ENCODE data around the gene C11orf58.

C11orf58 gene

GRCh38 chr11:16769386-16769785, 30.9 kb downstream of the C11orf58 start:
- no peak for DNase-seq

GRCh38 chr11:16770016-16770415, 31.6 kb downstream of the C11orf58 start:
- DNase-seq: no peak

DNA sequence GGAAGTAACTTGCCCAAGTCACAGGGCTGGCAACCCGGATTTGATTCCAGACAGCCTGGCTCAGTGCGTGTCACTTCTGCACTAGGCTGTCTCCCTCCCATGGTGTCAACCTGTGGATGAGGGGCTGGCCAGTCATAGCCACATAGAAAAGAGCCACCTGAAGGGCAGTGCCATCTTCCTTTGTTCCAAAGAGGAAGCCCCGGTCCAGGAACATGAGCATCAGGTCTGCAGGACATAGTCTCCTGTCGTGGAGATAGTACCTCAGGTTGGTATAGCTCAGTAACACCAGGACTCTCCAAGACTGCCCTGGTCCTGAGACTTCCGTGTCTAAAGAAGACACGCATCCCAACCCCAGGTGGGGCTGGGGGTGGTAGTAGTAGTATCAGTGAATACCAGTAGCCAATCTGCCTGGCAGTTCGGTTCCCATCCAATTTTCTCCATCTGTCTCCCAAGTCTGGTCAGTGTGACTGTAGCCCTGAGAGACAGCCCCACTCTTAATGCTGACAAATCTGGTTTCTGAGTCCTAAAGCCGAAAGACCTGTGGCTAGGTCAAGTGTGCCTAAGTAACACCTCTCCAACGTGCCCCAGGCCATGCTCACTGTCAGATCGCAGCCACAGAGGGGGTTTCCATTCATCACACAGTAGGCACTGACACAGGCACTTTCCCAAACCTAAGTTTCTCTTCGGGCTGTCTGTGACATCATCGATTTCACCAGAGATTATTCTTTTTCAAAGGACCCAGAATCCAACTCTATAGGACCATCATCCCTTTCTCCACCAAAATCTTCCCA, 33.1 kb downstream of the C11orf58 start:
- DNase-seq: no peak

- DNase-seq: no peak
Measured at GRCh38 chr11:16772141-16772512, 33.7 kb downstream of the C11orf58 start.

DNA sequence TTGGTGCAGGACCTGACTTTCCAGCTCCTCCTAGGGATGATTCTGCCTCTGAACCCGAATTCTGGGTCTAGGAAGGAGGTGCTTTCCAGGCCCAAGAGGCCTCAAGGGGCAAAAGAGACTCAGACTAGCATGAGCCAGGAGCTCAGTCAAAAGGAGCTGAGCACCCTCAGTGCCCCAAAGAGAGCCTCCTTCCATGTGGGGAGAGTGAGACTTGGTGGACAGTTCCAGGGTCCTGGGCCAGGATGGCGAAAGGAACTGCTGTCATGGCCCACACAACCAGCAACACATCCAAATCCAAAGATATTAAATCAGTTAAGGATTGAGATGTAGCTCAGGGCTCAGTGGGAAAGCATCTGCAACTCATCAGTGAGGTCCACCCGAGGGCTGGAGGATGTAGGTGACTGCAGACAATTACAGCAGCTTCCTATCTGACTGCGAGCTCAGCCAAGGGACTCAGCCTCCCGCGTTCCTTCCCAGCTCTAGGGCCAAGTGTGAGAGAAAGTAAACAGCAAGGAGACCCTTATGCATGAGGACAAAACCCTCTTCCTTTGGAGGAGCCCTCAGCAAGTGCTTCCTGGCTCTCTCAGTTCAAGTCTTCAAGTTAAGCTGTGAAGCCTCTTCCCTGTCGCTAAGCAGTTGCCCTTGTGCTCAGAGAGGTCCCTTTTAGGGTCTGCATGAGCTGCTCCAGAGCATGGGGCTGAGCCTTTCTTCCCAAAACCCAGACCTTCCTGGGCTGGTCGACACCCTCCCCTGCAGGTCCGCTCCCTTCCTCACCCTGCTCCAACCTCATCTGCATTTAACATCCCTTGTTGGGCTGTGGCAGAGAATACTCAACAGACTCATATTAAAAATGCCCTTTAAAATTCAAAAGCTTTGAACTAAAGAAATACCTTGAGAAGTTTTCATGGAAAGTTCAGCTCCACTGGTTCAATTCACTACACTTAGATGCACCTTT, 35.8 kb downstream of the C11orf58 start:
- no peak for DNase-seq

GRCh38 chr11:16774936-16775613, 36.6 kb downstream of the C11orf58 start:
- DNase-seq: no peak

- DNase-seq: no peak
Measured at GRCh38 chr11:16775614-16776283, 37.3 kb downstream of the C11orf58 start.

GRCh38 chr11:16776711-16777612, 38.5 kb downstream of the C11orf58 start:
- DNase-seq: peak; percentile 95

GRCh38 chr11:16777613-16777975, 39.1 kb downstream of the C11orf58 start:
- DNase-seq: no peak

DNA sequence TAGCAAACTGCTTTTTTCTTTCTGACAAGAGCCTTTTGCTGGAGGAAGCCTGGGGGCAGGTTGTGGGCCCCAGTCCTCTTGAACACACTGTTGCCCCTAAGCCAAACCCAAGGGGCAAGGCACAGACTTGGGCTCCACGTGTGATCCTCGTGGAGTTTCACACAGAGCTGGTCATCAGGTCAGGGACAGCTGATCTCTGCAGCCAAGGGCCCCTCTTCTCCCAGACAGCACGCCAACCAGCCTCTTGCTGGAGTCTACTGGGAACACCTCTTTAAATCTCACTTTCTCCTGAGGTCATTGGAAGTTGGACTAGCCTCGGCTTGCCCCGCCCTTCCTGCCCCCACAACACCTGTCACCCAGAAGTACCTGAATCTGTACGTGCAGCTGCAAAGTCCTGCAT, 39.8 kb downstream of the C11orf58 start:
- DNase-seq: no peak

DNA sequence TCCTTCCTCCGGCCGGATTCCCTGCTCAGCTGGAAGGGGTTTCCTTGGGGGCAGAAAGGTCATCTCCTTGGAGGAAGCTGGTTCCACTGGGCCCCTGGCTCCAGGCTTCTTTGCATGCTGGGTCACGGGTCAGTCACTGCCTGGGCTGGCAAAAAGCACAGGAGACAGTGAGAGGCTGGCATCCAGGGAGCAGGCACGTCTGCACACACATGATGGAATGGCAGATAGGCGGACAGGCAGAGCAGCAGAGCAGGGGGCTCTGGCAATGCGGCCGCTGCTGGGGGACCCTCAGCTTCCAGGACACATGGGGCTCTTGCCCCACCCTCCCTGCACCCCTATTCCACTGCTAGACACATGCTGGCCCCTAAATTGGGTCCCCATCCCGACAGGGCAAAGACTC, 40.4 kb downstream of the C11orf58 start:
- DNase-seq: no peak

GRCh38 chr11:16779436-16779835, 41.0 kb downstream of the C11orf58 start:
- no peak for DNase-seq

DNA sequence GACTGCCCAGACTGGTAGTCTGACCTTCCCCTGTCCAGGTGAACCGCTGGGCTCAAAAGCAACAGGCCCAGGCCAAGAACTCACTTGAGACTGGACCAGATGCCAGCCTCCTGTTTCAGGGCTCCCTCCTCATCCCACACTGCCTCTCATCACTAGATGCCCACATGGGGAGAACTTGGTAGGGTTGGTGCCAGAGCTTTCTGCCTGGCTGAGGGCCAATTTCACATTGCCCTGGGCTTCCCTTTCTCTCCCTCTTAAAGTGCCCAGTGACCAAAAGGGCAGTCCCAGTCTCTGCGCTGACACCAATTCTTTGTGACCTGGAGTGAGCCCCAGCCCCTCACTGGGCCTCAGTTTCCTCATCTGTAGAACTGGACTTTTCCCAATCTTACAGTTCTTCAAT, 41.7 kb downstream of the C11orf58 start:
- DNase-seq: no peak

GRCh38 chr11:16780698-16781550, 42.5 kb downstream of the C11orf58 start:
- no peak for DNase-seq

GRCh38 chr11:16781936-16782919, 43.8 kb downstream of the C11orf58 start:
- DNase-seq: no peak

DNA sequence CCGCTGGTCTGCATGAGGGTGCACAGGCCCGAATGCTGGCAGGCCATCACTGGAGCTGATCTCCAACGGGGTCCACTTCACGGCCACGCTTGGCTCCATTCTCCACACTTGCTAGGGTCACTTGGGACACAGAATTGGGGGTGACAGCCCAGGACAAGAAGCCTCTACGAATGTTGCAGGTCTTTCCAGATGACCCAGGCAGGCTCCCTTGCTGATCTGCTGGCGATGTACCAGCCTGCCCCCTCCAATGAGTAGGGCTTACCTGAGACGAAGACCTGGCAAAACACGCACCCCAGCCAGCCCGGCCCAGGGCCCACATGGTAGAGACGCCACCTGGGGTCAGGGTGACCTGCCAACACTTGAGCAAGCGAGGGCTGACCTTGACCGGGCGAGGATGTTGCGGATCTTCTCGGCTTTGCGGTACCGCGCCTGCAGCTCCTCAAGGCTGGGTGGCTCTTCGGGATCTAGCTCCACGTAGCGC, 44.9 kb downstream of the C11orf58 start:
- no peak for DNase-seq

DNA sequence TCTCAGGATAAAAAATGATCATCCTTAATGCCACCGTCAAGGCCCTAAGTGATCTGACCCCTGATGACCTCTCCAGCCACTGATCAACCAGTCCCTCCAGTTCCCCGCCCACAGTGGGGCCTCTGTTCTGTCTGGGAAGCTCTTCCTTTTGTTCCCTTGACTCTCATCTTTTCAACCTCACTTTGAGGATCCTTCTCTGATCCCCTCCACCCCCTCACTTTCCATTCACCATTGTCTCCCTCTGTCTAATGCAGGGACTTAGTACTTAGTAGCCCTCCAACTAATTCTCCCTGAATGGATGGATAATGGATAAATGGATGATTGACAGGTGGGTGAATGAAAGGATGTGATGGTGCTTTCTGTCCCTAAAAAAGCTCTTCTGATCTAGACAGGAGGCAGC, 45.6 kb downstream of the C11orf58 start:
- no peak for DNase-seq

- DNase-seq: no peak
Measured at GRCh38 chr11:16784666-16785065, 46.2 kb downstream of the C11orf58 start.

DNA sequence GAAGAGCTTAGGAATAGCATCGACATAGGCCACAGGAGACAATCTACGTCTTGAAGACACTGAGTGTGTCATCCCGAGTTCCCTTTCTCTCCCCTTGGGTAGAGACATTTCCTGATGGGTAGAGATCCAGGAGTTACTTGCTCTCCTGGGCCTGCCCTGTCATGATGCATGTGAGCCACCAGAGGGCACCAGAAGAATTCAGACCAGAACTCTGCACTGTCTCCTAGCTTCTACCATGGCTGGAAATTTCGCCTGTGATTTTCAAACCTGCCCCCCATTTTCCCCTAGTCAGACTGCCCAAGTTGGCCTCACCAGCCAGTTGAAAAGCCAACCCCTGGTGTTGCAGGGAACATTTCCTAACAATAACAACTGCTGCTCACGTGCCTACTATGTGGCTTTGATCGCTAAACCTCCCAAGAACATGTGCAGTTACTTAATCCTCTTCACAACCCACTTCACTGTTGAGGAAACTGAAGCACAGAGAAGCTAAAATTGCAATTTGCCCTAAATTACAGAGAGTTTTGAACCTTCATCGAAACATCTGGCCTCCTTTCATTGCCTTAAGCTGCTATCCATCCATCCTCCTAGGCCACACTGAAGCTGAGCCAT, 47.2 kb downstream of the C11orf58 start:
- DNase-seq: peak; percentile 74
